Measurements from ENCODE around the gene LMX1B.

GRCh38 chr9:126619361-126620135 lies 5.8 kb downstream of the LMX1B start:
- no peak for TF ChIP-seq CTCF (optimal IDR thresholded peaks at IDR 0.05 in 1 of 3, IDR thresholded peaks at IDR 0.05 in 1 of 3, conservative IDR thresholded peaks at IDR 0.05 in 1 of 3; ENCODE audit: extremely low read depth in 1 of 3, insufficient read depth in 2 of 3, low read length in 3 of 3)
- no peak for TF ChIP-seq EZH2 (IDR thresholded peaks at IDR 0.05; ENCODE audit: low read length)
